Cardiac fibroblast (primary cell): Measurements from ENCODE around the gene MRPL51.

Experiments used
- DNase-seq, 2 donors: peaks; one replicate each; pipeline versions ENCODE4 v3.0.0 to v3.0.0-alpha.2; 2010; ENCODE audit warnings: low read depth in 2 of 2
- H3K4me3 ChIP-seq, 2 donors: replicated peaks in 1 of 2; 1 replicate in 1 of 2; 2 replicates in 1 of 2; pipeline ENCODE4 v1.5.1; 2011; ENCODE audit warnings: low read depth in 2 of 2, low read length in 2 of 2, mild to moderate bottlenecking in 2 of 2, moderate library complexity in 1 of 2
- CTCF ChIP-seq: IDR thresholded peaks from one replicate; pipeline ENCODE4 v1.5.1; 2011; ENCODE audit warnings: low read depth, mild to moderate bottlenecking, low read length, inconsistent platforms

MRPL51 gene

GRCh38 chr12:6534945-6535696 lies 42.1 kb upstream of the MRPL51 start:
- H3K4me3 ChIP-seq = peak overlapping the region; percentile 97 to 99
- TF ChIP-seq CTCF = no peak
- DNase-seq = peak; percentile 79 to 88

GRCh38 chr12:6534695-6534944 lies 41.6 kb upstream of the MRPL51 start:
- TF ChIP-seq CTCF = no peak
- H3K4me3 ChIP-seq = peak overlapping the region; percentile 97 to 99
- DNase-seq = no peak

GRCh38 chr12:6533923-6534694 lies 41.0 kb upstream of the MRPL51 start, which contains the start of gene GAPDH:
Gene GAPDH, plus strand, starts transcription at chr12:6534517. Its CDS starts 316 bp downstream, at chr12:6534833.
- peak within 1 kb of the TSS; percentile 97 to 99 for H3K4me3 ChIP-seq
- DNase-seq = peak; percentile 98
- no peak for TF ChIP-seq CTCF

GRCh38 chr12:6533653-6533922 lies 40.5 kb upstream of the MRPL51 start:
- H3K4me3 ChIP-seq = peak overlapping the region; percentile 97 to 99
- no peak for DNase-seq
- TF ChIP-seq CTCF = no peak

- peak overlapping the region; percentile 97 to 99 for H3K4me3 ChIP-seq
- peak; percentile 67 to 71 for DNase-seq
These were observed 40.0 kb upstream of the MRPL51 start for GRCh38 chr12:6532927-6533652.

More at GRCh38 chr12:6532927-6533652, 40.0 kb upstream of the MRPL51 start:
- TF ChIP-seq CTCF = no peak
